OCI-LY7 (cell line): ENCODE measurements around the gene CSF1. TPM values are rescaled to one million over a fixed set of nuclear protein-coding genes. Genes with fewer than 3 reads are reported as not detected.

Source experiments
- BruUV-seq: library from RNA; stranded (reverse); fragments of 400-500 nt; replicated peaks from 2 replicates; lab custom pipeline; 2021; lab: Mats Ljungman, UMichigan
- CTCF ChIA-PET: fragments of 300-600 bp; sonication (Branson Sonifier 250); formaldehyde crosslinking; loops from one replicate; lab custom pipeline; 2022; ENCODE audit warnings: antibody characterized with exemption; ENCODE audit not compliant: unreplicated experiment; lab: Charles Lee
- POLR2A ChIA-PET: fragments of 300-600 bp; sonication (Branson Sonifier 250); formaldehyde crosslinking; loops from one replicate; lab custom pipeline; 2022; ENCODE audit warnings: antibody characterized with exemption; lab: Charles Lee
- DNase-seq: peaks from one replicate; pipeline ENCODE4 v3.0.0-alpha.2; 2015; ENCODE audit warnings: low spot score
- H2AFZ ChIP-seq: fragments of 200-600 bp; sonication (generic), shearing (Covaris generic); 2 replicates; pipeline ENCODE4 v1.6.1; 2014; ENCODE audit warnings: mild to moderate bottlenecking, antibody characterized with exemption, low read length, moderate library complexity
- H3K27ac ChIP-seq: fragments of 200-600 bp; sonication (generic); 2 replicates; pipeline ENCODE4 v1.5.1; 2014; ENCODE audit warnings: mixed run types, low read depth, mild to moderate bottlenecking, moderate library complexity, low read length, inconsistent platforms; ENCODE audit not compliant: poor library complexity, severe bottlenecking
- H3K36me3 ChIP-seq: fragments of 200-600 bp; sonication (generic); 2 replicates; pipeline ENCODE4 v1.6.1; 2014; ENCODE audit warnings: mild to moderate bottlenecking, antibody characterized with exemption, low read length, moderate library complexity, mixed read lengths; ENCODE audit not compliant: insufficient read depth
- H3K4me1 ChIP-seq: fragments of 200-600 bp; sonication (generic); 2 replicates; pipeline ENCODE4 v1.5.1; 2014; ENCODE audit warnings: mild to moderate bottlenecking, low read length; ENCODE audit not compliant: insufficient read depth, poor library complexity, severe bottlenecking
- H3K4me2 ChIP-seq: fragments of 200-600 bp; sonication (generic); 2 replicates; pipeline ENCODE4 v1.6.1; 2014; ENCODE audit warnings: mild to moderate bottlenecking, low read length
- H3K4me3 ChIP-seq: fragments of 200-600 bp; sonication (generic); 2 replicates; pipeline ENCODE4 v1.5.1; 2014; ENCODE audit warnings: mild to moderate bottlenecking, low read depth, low read length; ENCODE audit not compliant: poor library complexity, severe bottlenecking
- H3K79me2 ChIP-seq: fragments of 200-600 bp; sonication (generic); 2 replicates; pipeline ENCODE4 v1.6.1; 2016; ENCODE audit warnings: low read depth, mild to moderate bottlenecking, low read length, moderate library complexity, mixed read lengths; ENCODE audit not compliant: insufficient read depth
- H3K9me2 ChIP-seq: fragments of 200-600 bp; sonication (generic); 2 replicates; pipeline ENCODE4 v1.6.1; 2016; ENCODE audit warnings: mild to moderate bottlenecking, low read length, mixed read lengths; ENCODE audit not compliant: insufficient read depth
- H3K9me3 ChIP-seq: fragments of 200-600 bp; sonication (generic); 2 replicates; pipeline ENCODE4 v1.6.1; 2014; ENCODE audit warnings: mild to moderate bottlenecking, mixed run types, low read length, mixed read lengths
- H4K20me1 ChIP-seq: fragments of 200-600 bp; sonication (generic); 2 replicates; pipeline ENCODE4 v1.6.1; 2014; ENCODE audit warnings: mild to moderate bottlenecking, antibody characterized with exemption, low read length, moderate library complexity, mixed read lengths; ENCODE audit not compliant: insufficient read depth
- CTCF ChIP-seq: fragments of 200-600 bp; sonication (generic); conservative IDR thresholded peaks from 2 replicates; pipeline ENCODE4 v1.5.1; 2014; ENCODE audit warnings: mild to moderate bottlenecking, antibody characterized with exemption, low read length, moderate library complexity, mixed read lengths
- EZH2phosphoT487 ChIP-seq: fragments of 200-600 bp; sonication (generic); IDR thresholded peaks from 2 replicates; pipeline ENCODE4 v1.6.1; 2018; ENCODE audit warnings: low read depth, borderline replicate concordance, mild to moderate bottlenecking, mixed run types, antibody characterized with exemption, low read length, moderate library complexity, mixed read lengths
- intact Hi-C: fragments of 100-400 bp; cut with micrococcal nuclease; formaldehyde crosslinking; loops from one replicate; pipeline ENCODE4 v1.10.0; 2022; ENCODE audit not compliant: unreplicated experiment
- total RNA-seq, 2 experiments: library from RNA; depleted of rRNA in 1 of 2; stranded (reverse); fragments of >200 nt in 1 of 2; shearing (Covaris generic) in 1 of 2; gene quantifications; 2 replicates each; pipeline ENCODE4 v1.2.3, GENCODE V29; 2014 to 2022

Gene CSF1
- total RNA-seq, 2 experiments from 2014 or later, result not detected

GRCh38 chr1:109933856-109934711 lies 23.4 kb downstream of the CSF1 start:
- no peak overlapping the region for H2AFZ ChIP-seq
- BruUV-seq, result no TSS peak

GRCh38 chr1:109935451-109935900 lies 24.8 kb downstream of the CSF1 start:
- ChIA-PET POLR2A (no interaction called here), CTCF (no interaction called here)
- TF ChIP-seq EZH2phosphoT487, result no peak
- TF ChIP-seq CTCF, result no peak
- Histone ChIP-seq H3K36me3 (no peaks in the 10 kb centered on the region), H3K9me2 (no peaks in the 10 kb centered on the region), H3K4me2 (no peak overlapping the region), H3K9me3 (0 out of 2 replicates have a peak, but pooled peaks cover 4% of the 10 kb centered on the region), H2AFZ (no peak overlapping the region), H3K79me2 (no peaks in the 10 kb centered on the region), H3K27ac (no peak overlapping the region), H3K4me3 (no peak overlapping the region), H3K4me1 (no peaks in the 10 kb centered on the region), H4K20me1 (no peaks in the 10 kb centered on the region)
- no TSS peak for BruUV-seq
- intact Hi-C loops, result no loop called here
- no peak for DNase-seq

More at GRCh38 chr1:109933856-109934711, 23.4 kb downstream of the CSF1 start:
- H3K4me3 ChIP-seq, result no peak overlapping the region
- no peaks in the 10 kb centered on the region for H4K20me1 ChIP-seq
- no peak for DNase-seq
- H3K4me1 ChIP-seq, result no peaks in the 10 kb centered on the region
- TF ChIP-seq CTCF (no peak), EZH2phosphoT487 (no peak)
- no peaks in the 10 kb centered on the region for H3K36me3 ChIP-seq
- no peak overlapping the region for H3K27ac ChIP-seq
- no peak overlapping the region for H3K4me2 ChIP-seq
- 0 out of 2 replicates have a peak, but pooled peaks cover 4% of the 10 kb centered on the region for H3K9me3 ChIP-seq
- ChIA-PET POLR2A (no interaction called here), CTCF (no interaction called here)
- no peaks in the 10 kb centered on the region for H3K9me2 ChIP-seq
- H3K79me2 ChIP-seq, result no peaks in the 10 kb centered on the region
- intact Hi-C loops, result no loop called here

- CTCF ChIA-PET, result no interaction called here
Measured at GRCh38 chr1:109937738-109938137, 27.1 kb downstream of the CSF1 start.

More at GRCh38 chr1:109937738-109938137, 27.1 kb downstream of the CSF1 start:
- H3K4me3 ChIP-seq, result no peak overlapping the region
- no peak overlapping the region for H2AFZ ChIP-seq
- H4K20me1 ChIP-seq, result no peaks in the 10 kb centered on the region
- no peaks in the 10 kb centered on the region for H3K4me1 ChIP-seq
- intact Hi-C loops, result no loop called here
- H3K27ac ChIP-seq, result no peak overlapping the region
- POLR2A ChIA-PET, result interaction anchor here (0.7 kb wide), 1 partner anchor 385 kb away, joined by 3 read pairs; no protein-coding TSS in a partner anchor
- TF ChIP-seq CTCF, result no peak
- no peak for TF ChIP-seq EZH2phosphoT487
- H3K79me2 ChIP-seq, result no peaks in the 10 kb centered on the region
- no peak for DNase-seq
- H3K4me2 ChIP-seq, result no peak overlapping the region
- H3K9me2 ChIP-seq, result no peaks in the 10 kb centered on the region
- H3K9me3 ChIP-seq, result 0 out of 2 replicates have a peak, but pooled peaks cover 4% of the 10 kb centered on the region
- H3K36me3 ChIP-seq, result no peaks in the 10 kb centered on the region
- no TSS peak for BruUV-seq
